Measurements from ENCODE around the gene RRAGC. TPM values are rescaled to one million over a fixed set of nuclear protein-coding genes. Genes with fewer than 3 reads are reported as not detected.
"Not testable (repeated sequence)": the region's sequence is repeated elsewhere in the genome, so short reads cannot be mapped to it uniquely, and the experiment has no call there.

The RRAGC gene
- total and polyA plus RNA-seq, 2 donors (not counting 1 experiment from before 2014, with no cell fraction given), result 27.4 to 53.4 TPM

DNA sequence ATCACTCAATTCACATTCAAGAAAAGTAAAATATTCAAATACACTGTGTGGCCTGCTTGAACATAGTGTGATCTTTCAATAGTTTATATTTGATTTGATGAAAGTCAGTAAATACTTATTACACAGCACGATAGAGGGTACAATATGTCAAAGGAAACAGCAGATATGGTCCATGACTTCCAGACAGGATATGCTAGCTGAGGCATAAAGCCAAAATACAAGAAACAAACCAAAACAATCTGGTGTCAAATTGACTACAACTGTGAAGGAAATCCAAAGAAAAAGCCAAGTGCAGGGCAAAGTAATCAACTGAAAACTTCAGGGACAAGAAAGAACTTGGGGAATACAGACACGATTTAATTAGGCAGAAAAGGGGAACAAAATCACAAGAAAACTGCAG lies 19.3 kb downstream of the RRAGC start:
- Histone ChIP-seq H4K20me1 (ENCODE audit: control insufficient read depth, extremely low read depth, insufficient read depth, low read length) (no peaks in the 10 kb centered on the region), H3K4me3 (replicated peaks in 1 of 4; ENCODE audit: control extremely low read depth in 1 of 4, insufficient read depth in 1 of 4, low read depth in 3 of 4, low read length in 4 of 4) (no peak overlapping the region), H3K79me2 (ENCODE audit: control insufficient read depth, insufficient read depth, low read length) (peaks cover 1% of the 10 kb centered on the region), H2AFZ (ENCODE audit: low read length) (no peak overlapping the region), H3K4me2 (ENCODE audit: extremely low read depth, insufficient read depth, low read length) (no peak overlapping the region), H3K36me3 (ENCODE audit: control insufficient read depth, insufficient read depth, low read length) (peaks cover 1% of the 10 kb centered on the region), H3K9ac (ENCODE audit: insufficient read depth, low read length) (no peak overlapping the region), H3K27ac (ENCODE audit: insufficient read depth, low read length) (no peak overlapping the region), H3K27me3 (ENCODE audit: control insufficient read depth, insufficient read depth, low read length) (no peaks in the 10 kb centered on the region), H3K9me3 (ENCODE audit: control insufficient read depth, insufficient read depth, low read depth, low read length) (no peaks in the 10 kb centered on the region), H3K4me1 (ENCODE audit: control insufficient read depth, extremely low read depth, insufficient read depth, low read length) (no peaks in the 10 kb centered on the region)
- no peak for DNase-seq (ENCODE audit: low read depth in 2 of 2)
- TF ChIP-seq, protein P1, sequence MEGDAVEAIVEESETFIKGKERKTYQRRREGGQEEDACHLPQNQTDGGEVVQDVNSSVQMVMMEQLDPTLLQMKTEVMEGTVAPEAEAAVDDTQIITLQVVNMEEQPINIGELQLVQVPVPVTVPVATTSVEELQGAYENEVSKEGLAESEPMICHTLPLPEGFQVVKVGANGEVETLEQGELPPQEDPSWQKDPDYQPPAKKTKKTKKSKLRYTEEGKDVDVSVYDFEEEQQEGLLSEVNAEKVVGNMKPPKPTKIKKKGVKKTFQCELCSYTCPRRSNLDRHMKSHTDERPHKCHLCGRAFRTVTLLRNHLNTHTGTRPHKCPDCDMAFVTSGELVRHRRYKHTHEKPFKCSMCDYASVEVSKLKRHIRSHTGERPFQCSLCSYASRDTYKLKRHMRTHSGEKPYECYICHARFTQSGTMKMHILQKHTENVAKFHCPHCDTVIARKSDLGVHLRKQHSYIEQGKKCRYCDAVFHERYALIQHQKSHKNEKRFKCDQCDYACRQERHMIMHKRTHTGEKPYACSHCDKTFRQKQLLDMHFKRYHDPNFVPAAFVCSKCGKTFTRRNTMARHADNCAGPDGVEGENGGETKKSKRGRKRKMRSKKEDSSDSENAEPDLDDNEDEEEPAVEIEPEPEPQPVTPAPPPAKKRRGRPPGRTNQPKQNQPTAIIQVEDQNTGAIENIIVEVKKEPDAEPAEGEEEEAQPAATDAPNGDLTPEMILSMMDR (conservative IDR thresholded peaks at IDR 0.05 in 1 of 2, IDR thresholded peaks at IDR 0.05 in 1 of 2; ENCODE audit: low read depth in 1 of 2, low read length in 2 of 2), result no peak
- TF ChIP-seq EZH2 (IDR thresholded peaks at IDR 0.05; ENCODE audit: low read length, missing control alignments), result no peak

GRCh38 chr1:38839363-38839762 lies 20.2 kb downstream of the RRAGC start:
- H3K4me2 ChIP-seq (ENCODE audit: extremely low read depth, insufficient read depth, low read length), result no peak overlapping the region
- peaks cover 1% of the 10 kb centered on the region for H3K79me2 ChIP-seq (ENCODE audit: control insufficient read depth, insufficient read depth, low read length)
- no peaks in the 10 kb centered on the region for H3K27me3 ChIP-seq (ENCODE audit: control insufficient read depth, insufficient read depth, low read length)
- peaks cover 1% of the 10 kb centered on the region for H3K36me3 ChIP-seq (ENCODE audit: control insufficient read depth, insufficient read depth, low read length)
- no peaks in the 10 kb centered on the region for H4K20me1 ChIP-seq (ENCODE audit: control insufficient read depth, extremely low read depth, insufficient read depth, low read length)
- no peak overlapping the region for H3K9ac ChIP-seq (ENCODE audit: insufficient read depth, low read length)
- H3K4me3 ChIP-seq (replicated peaks in 1 of 4; ENCODE audit: control extremely low read depth in 1 of 4, insufficient read depth in 1 of 4, low read depth in 3 of 4, low read length in 4 of 4), result no peak overlapping the region
- H3K4me1 ChIP-seq (ENCODE audit: control insufficient read depth, extremely low read depth, insufficient read depth, low read length), result no peaks in the 10 kb centered on the region
- H3K9me3 ChIP-seq (ENCODE audit: control insufficient read depth, insufficient read depth, low read depth, low read length), result no peaks in the 10 kb centered on the region
- no peak for TF ChIP-seq EZH2 (IDR thresholded peaks at IDR 0.05; ENCODE audit: low read length, missing control alignments)
- TF ChIP-seq, protein P1 (conservative IDR thresholded peaks at IDR 0.05 in 1 of 2, IDR thresholded peaks at IDR 0.05 in 1 of 2; ENCODE audit: low read depth in 1 of 2, low read length in 2 of 2), result no peak
- no peak overlapping the region for H3K27ac ChIP-seq (ENCODE audit: insufficient read depth, low read length)
- DNase-seq (ENCODE audit: low read depth in 2 of 2), result no peak
- no peak overlapping the region for H2AFZ ChIP-seq (ENCODE audit: low read length)

GRCh38 chr1:38836316-38836715 lies 23.3 kb downstream of the RRAGC start:
- H3K4me1 ChIP-seq (ENCODE audit: control insufficient read depth, extremely low read depth, insufficient read depth, low read length); H3K27me3 ChIP-seq (ENCODE audit: control insufficient read depth, insufficient read depth, low read length); H3K9ac ChIP-seq (ENCODE audit: insufficient read depth, low read length): not testable (repeated sequence)

More at GRCh38 chr1:38836316-38836715, 23.3 kb downstream of the RRAGC start:
- H2AFZ ChIP-seq (ENCODE audit: low read length); H3K36me3 ChIP-seq (ENCODE audit: control insufficient read depth, insufficient read depth, low read length); H3K9me3 ChIP-seq (ENCODE audit: control insufficient read depth, insufficient read depth, low read depth, low read length); H3K79me2 ChIP-seq (ENCODE audit: control insufficient read depth, insufficient read depth, low read length); DNase-seq (ENCODE audit: low read depth in 2 of 2); H4K20me1 ChIP-seq (ENCODE audit: control insufficient read depth, extremely low read depth, insufficient read depth, low read length); H3K4me2 ChIP-seq (ENCODE audit: extremely low read depth, insufficient read depth, low read length); H3K4me3 ChIP-seq (replicated peaks in 1 of 4; ENCODE audit: control extremely low read depth in 1 of 4, insufficient read depth in 1 of 4, low read depth in 3 of 4, low read length in 4 of 4); H3K27ac ChIP-seq (ENCODE audit: insufficient read depth, low read length): not testable (repeated sequence)
